ENCODE measurements around the gene ERN1. TPM values are rescaled to one million over a fixed set of nuclear protein-coding genes. Genes with fewer than 3 reads are reported as not detected.

The ERN1 gene
- total RNA-seq, 1 experiment from 2014 or later, result 6.5 TPM

DNA sequence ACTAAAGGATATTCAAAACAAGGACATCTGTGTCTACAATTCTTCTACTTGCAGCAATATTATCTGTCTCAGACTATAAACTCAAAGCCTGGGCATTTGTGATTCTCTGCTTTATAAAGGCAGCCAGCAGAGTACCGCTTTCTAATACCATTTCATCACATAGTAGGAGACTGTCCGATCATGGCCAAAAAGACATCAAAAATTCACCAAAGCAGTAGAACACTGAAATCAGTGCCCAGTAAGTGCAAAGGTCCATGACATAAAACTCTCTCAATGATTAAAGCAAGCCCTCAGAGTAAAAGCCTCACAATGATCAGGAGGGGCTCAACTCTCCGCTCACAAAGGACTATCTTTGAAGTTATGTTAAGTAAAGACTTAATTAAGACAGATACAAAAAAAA, 23.0 kb downstream of the ERN1 start (continued):
- TF ChIP-seq PREB (CRISPR knock-in tag; IDR thresholded peaks at IDR 0.05; ENCODE audit: borderline replicate concordance), result no peak
- no peak for TF ChIP-seq HMGXB4 (CRISPR knock-in tag; IDR thresholded peaks at IDR 0.05)
- TF ChIP-seq EMX1 (CRISPR knock-in tag; IDR thresholded peaks at IDR 0.05), result no peak
- TF ChIP-seq ELF4 (CRISPR knock-in tag; IDR thresholded peaks at IDR 0.05; ENCODE audit: low read depth), result no peak
- no peak for TF ChIP-seq MXD4 (CRISPR knock-in tag; IDR thresholded peaks at IDR 0.05; ENCODE audit: borderline replicate concordance)
- no peak for TF ChIP-seq JAZF1 (CRISPR knock-in tag; IDR thresholded peaks at IDR 0.05)
- no peak for TF ChIP-seq ZNF425 (CRISPR knock-in tag; conservative IDR thresholded peaks at IDR 0.05)

- Mint-ChIP-seq H3K36me3 (no peaks in the 10 kb centered on the region), H3K4me3 (no peak overlapping the region), H3K9me3 (no peaks in the 10 kb centered on the region), H3K27ac (no peak overlapping the region), H3K4me1 (peaks cover 3% of the 10 kb centered on the region; the same call in 1 of the 2 replicates), H3K27me3 (ENCODE audit: low read depth) (no peaks in the 10 kb centered on the region)
- ChIA-PET CTCF (interaction anchor here (2.1 to 2.2 kb wide), 2 partner anchors 30 to 40 kb away, joined by 6 read pairs; no protein-coding TSS in a partner anchor), POLR2A (interaction anchor here (0.7 kb wide), 1 partner anchor 42 kb away, joined by 3 read pairs; no protein-coding TSS in a partner anchor)
- ATAC-seq (no peak), DNase-seq (ENCODE audit: low spot score) (no peak)
- TF ChIP-seq, protein P1, sequence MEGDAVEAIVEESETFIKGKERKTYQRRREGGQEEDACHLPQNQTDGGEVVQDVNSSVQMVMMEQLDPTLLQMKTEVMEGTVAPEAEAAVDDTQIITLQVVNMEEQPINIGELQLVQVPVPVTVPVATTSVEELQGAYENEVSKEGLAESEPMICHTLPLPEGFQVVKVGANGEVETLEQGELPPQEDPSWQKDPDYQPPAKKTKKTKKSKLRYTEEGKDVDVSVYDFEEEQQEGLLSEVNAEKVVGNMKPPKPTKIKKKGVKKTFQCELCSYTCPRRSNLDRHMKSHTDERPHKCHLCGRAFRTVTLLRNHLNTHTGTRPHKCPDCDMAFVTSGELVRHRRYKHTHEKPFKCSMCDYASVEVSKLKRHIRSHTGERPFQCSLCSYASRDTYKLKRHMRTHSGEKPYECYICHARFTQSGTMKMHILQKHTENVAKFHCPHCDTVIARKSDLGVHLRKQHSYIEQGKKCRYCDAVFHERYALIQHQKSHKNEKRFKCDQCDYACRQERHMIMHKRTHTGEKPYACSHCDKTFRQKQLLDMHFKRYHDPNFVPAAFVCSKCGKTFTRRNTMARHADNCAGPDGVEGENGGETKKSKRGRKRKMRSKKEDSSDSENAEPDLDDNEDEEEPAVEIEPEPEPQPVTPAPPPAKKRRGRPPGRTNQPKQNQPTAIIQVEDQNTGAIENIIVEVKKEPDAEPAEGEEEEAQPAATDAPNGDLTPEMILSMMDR (IDR thresholded peaks at IDR 0.05), result no peak
- TF ChIP-seq ELF4 (CRISPR knock-in tag; IDR thresholded peaks at IDR 0.05; ENCODE audit: low read depth) (no peak), JAZF1 (CRISPR knock-in tag; IDR thresholded peaks at IDR 0.05) (no peak), TEAD4 (CRISPR knock-in tag; IDR thresholded peaks at IDR 0.05) (no peak), MXD4 (CRISPR knock-in tag; IDR thresholded peaks at IDR 0.05; ENCODE audit: borderline replicate concordance) (no peak), GABPB1 (CRISPR knock-in tag; IDR thresholded peaks at IDR 0.05) (no peak), ESRRA (CRISPR knock-in tag; IDR thresholded peaks at IDR 0.05; ENCODE audit: borderline replicate concordance) (no peak), FOXP1 (CRISPR knock-in tag; IDR thresholded peaks at IDR 0.05; ENCODE audit: borderline replicate concordance) (no peak), ATF3 (CRISPR knock-in tag; conservative IDR thresholded peaks at IDR 0.05) (no peak), ZNF423 (CRISPR knock-in tag; IDR thresholded peaks at IDR 0.05) (no peak), CDX4 (CRISPR knock-in tag; IDR thresholded peaks at IDR 0.05; ENCODE audit: borderline replicate concordance) (no peak), ZNF219 (CRISPR knock-in tag; IDR thresholded peaks at IDR 0.05; ENCODE audit: borderline replicate concordance) (no peak), MAX (CRISPR knock-in tag; IDR thresholded peaks at IDR 0.05) (no peak), NR1H2 (CRISPR knock-in tag; IDR thresholded peaks at IDR 0.05) (no peak)
- TF ChIP-seq, protein P2, sequence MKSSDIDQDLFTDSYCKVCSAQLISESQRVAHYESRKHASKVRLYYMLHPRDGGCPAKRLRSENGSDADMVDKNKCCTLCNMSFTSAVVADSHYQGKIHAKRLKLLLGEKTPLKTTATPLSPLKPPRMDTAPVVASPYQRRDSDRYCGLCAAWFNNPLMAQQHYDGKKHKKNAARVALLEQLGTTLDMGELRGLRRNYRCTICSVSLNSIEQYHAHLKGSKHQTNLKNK (CRISPR knock-in tag; IDR thresholded peaks at IDR 0.05), result no peak
- TF ChIP-seq, protein P3, sequence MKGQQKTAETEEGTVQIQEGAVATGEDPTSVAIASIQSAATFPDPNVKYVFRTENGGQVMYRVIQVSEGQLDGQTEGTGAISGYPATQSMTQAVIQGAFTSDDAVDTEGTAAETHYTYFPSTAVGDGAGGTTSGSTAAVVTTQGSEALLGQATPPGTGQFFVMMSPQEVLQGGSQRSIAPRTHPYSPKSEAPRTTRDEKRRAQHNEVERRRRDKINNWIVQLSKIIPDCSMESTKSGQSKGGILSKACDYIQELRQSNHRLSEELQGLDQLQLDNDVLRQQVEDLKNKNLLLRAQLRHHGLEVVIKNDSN (CRISPR knock-in tag; IDR thresholded peaks at IDR 0.05), result no peak
Measured at GRCh38 chr17:64103391-64104364, 26.3 kb downstream of the ERN1 start.

All from WTC11 (cell line).